Keratinocyte (primary cell): ENCODE results near the gene A2M. TPM values are rescaled to one million over a fixed set of nuclear protein-coding genes. Genes with fewer than 3 reads are reported as not detected.

Experiments used
- DNase-seq: peaks from one replicate; pipeline ENCODE4 v3.0.0-alpha.2; 2011; ENCODE audit warnings: low read depth, missing footprints, low spot score
- FAIRE-seq: peaks from 2 replicates; lab custom pipeline; 2011; peaks lifted over from hg19 to GRCh38; lab: Jason Lieb, UNC
- H2AFZ ChIP-seq: 2 replicates; pipeline ENCODE4 v1.6.0; 2012; ENCODE audit warnings: low read length, control low read depth, inconsistent platforms; ENCODE audit not compliant: control insufficient read depth
- H3K27ac ChIP-seq: 2 replicates; pipeline ENCODE4 v1.5.1; 2011; ENCODE audit warnings: low read length; ENCODE audit not compliant: control insufficient read depth, insufficient read depth
- H3K27me3 ChIP-seq: 3 replicates; pipeline ENCODE4 v1.6.0; 2011; ENCODE audit warnings: low read length; ENCODE audit not compliant: control insufficient read depth, insufficient read depth; ENCODE audit errors: extremely low read depth
- H3K36me3 ChIP-seq, 2 experiments: 2 replicates in 1 of 2; 3 replicates in 1 of 2; pipeline ENCODE4 v1.5.1; 2011; ENCODE audit warnings: low read length in 2 of 2, mild to moderate bottlenecking in 1 of 2; ENCODE audit not compliant: control insufficient read depth in 2 of 2, insufficient read depth in 2 of 2; ENCODE audit errors: extremely low read depth in 1 of 2
- H3K4me1 ChIP-seq: 3 replicates; pipeline ENCODE4 v1.5.1; 2011; ENCODE audit warnings: low read length; ENCODE audit not compliant: control insufficient read depth, insufficient read depth; ENCODE audit errors: extremely low read depth
- H3K4me2 ChIP-seq: 3 replicates; pipeline ENCODE4 v1.6.0; 2011; ENCODE audit warnings: low read depth, low read length; ENCODE audit not compliant: control insufficient read depth, insufficient read depth; ENCODE audit errors: extremely low read depth
- H3K4me3 ChIP-seq, 3 experiments: fragments of 200-600 bp in 1 of 3; sonication (generic) in 1 of 3; 2 replicates in 2 of 3; 3 replicates in 1 of 3; pipeline ENCODE4 v1.5.1; 2011 to 2016; ENCODE audit warnings: low read length in 3 of 3, mild to moderate bottlenecking in 3 of 3, control low read depth in 2 of 3, inconsistent platforms in 1 of 3, low read depth in 1 of 3, mixed read lengths in 1 of 3, mixed run types in 1 of 3, moderate library complexity in 1 of 3; ENCODE audit not compliant: control insufficient read depth in 2 of 3, insufficient read depth in 2 of 3; ENCODE audit errors: extremely low read depth in 1 of 3
- H3K79me2 ChIP-seq: 2 replicates; pipeline ENCODE4 v1.6.0; 2012; ENCODE audit warnings: low read length; ENCODE audit not compliant: control insufficient read depth, insufficient read depth
- H3K9ac ChIP-seq: 3 replicates; pipeline ENCODE4 v1.6.0; 2011; ENCODE audit warnings: low read length; ENCODE audit not compliant: control insufficient read depth, insufficient read depth; ENCODE audit errors: extremely low read depth
- H3K9me1 ChIP-seq: 3 replicates; pipeline ENCODE4 v1.6.0; 2011; ENCODE audit warnings: low read length; ENCODE audit not compliant: control insufficient read depth, insufficient read depth; ENCODE audit errors: extremely low read depth
- H3K9me3 ChIP-seq: 2 replicates; pipeline ENCODE4 v1.5.1; 2012; ENCODE audit warnings: low read depth, low read length; ENCODE audit not compliant: control insufficient read depth
- H4K20me1 ChIP-seq: 3 replicates; pipeline ENCODE4 v1.6.0; 2011; ENCODE audit warnings: low read length; ENCODE audit not compliant: control insufficient read depth, insufficient read depth; ENCODE audit errors: extremely low read depth
- EZH2 ChIP-seq: IDR thresholded peaks from one replicate; pipeline ENCODE4 v1.6.1; 2012; ENCODE audit warnings: inconsistent platforms, mild to moderate bottlenecking, low read length, moderate library complexity
- dilution Hi-C: fragments of 300-500 bp; cut with MboI; formaldehyde crosslinking; loops from one replicate; pipeline ENCODE4 v1.7.0; 2020; ENCODE audit warnings: low sequenced_read_pairs; ENCODE audit not compliant: extremely low pct_ligation_motif_present
- polyA plus RNA-seq, 5 experiments: library from polyadenylated mRNA; depleted of rRNA in 3 of 5; stranded (reverse) in 3 of 5; stranded (forward) in 1 of 5; unstranded in 1 of 5; fragments of >200 nt; gene quantifications; 1 replicate in 1 of 5; 2 replicates in 3 of 5; 3 replicates in 1 of 5; pipeline versions ENCODE4 v1.2.1 to v1.2.3, GENCODE V29; 2011 to 2012; ENCODE audit warnings: missing spikeins in 2 of 5, low read depth in 1 of 5, low replicate concordance in 1 of 5
- TF ChIP-seq, protein P1 (sequence below), 3 experiments: IDR thresholded peaks in 1 of 3; conservative IDR thresholded peaks in 1 of 3; optimal IDR thresholded peaks in 1 of 3; 2 replicates in 2 of 3; 3 replicates in 1 of 3; pipeline versions ENCODE3 to v1.5.1; 2011; ENCODE audit warnings: low read length in 3 of 3, mild to moderate bottlenecking in 3 of 3, moderate library complexity in 2 of 3, control low read depth in 1 of 3, inconsistent platforms in 1 of 3; ENCODE audit not compliant: insufficient read depth in 2 of 3; ENCODE audit errors: extremely low read depth in 1 of 3

A2M gene
- polyA plus RNA-seq, 1 donor (not counting 4 experiments of a cell fraction or from before 2014, with no cell fraction given), result 0.49 TPM

DNA sequence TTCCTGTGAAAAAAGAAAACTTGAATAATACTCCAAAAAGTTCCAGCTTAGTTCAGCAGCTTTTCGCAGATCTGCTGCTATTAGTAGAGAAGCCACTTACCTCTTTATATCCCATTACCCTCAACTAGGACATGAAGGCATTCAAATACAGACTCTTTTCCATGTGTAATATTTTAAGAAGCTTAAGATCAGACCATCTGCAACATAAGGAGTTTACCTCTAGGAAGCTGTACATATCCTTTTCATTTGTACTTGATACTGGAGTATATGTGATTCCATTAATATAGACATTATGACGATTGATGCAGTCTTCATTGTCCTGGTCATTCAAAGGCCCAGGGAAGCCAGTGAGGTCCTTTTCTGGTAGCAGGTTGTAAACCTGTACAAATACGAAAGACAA lies 20.4 kb downstream of the A2M start:
- H2AFZ ChIP-seq, result no peak overlapping the region
- H3K9me1 ChIP-seq, result no peaks in the 10 kb centered on the region
- no peaks in the 10 kb centered on the region for H3K4me1 ChIP-seq
- H3K79me2 ChIP-seq, result no peaks in the 10 kb centered on the region
- DNase-seq (no peak), FAIRE-seq (no peak)
- dilution Hi-C loops, result no loop called here
- H3K36me3 ChIP-seq, result no peaks in the 10 kb centered on the region
- no peaks in the 10 kb centered on the region for H3K27me3 ChIP-seq
- H3K9ac ChIP-seq, result no peak overlapping the region
- no peaks in the 10 kb centered on the region for H4K20me1 ChIP-seq
- TF ChIP-seq EZH2, result no peak
- no peak overlapping the region for H3K4me2 ChIP-seq
- no peak overlapping the region for H3K27ac ChIP-seq
- H3K9me3 ChIP-seq, result no peaks in the 10 kb centered on the region
- no peak overlapping the region for H3K4me3 ChIP-seq

DNA sequence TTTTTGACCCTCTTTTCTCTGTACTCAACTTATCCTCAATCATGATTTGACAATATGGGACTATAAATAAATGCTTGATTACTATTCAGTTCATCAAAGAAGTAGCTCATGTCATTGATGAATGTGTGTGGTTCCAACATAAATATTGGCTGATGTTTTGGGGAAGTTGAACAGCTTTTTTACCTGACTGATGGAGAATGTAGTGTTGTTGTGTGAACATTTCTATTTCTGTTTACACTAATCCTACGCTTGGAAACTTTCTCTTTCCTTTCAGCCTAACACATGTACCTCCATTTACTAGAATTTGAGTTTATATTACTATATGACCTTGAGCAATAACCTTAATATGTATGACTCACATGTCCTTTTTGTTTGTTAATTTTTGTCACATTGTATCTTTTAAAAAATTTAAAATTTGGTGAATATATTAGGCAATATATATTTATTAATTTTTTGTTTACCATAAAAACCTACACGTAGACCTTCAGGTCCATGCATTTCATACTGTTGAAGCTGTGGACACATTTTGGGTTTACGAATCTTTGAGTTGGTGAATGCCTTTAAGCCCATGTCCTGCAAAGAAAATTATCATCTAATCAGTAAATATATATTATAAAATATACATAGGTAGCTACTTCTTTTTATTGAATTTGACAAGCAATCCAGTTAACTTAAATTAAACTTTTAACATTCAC lies 21.1 kb downstream of the A2M start:
- H3K4me3 ChIP-seq, result no peak overlapping the region
- dilution Hi-C loops, result no loop called here
- no peak overlapping the region for H3K27ac ChIP-seq
- TF ChIP-seq, protein P1, sequence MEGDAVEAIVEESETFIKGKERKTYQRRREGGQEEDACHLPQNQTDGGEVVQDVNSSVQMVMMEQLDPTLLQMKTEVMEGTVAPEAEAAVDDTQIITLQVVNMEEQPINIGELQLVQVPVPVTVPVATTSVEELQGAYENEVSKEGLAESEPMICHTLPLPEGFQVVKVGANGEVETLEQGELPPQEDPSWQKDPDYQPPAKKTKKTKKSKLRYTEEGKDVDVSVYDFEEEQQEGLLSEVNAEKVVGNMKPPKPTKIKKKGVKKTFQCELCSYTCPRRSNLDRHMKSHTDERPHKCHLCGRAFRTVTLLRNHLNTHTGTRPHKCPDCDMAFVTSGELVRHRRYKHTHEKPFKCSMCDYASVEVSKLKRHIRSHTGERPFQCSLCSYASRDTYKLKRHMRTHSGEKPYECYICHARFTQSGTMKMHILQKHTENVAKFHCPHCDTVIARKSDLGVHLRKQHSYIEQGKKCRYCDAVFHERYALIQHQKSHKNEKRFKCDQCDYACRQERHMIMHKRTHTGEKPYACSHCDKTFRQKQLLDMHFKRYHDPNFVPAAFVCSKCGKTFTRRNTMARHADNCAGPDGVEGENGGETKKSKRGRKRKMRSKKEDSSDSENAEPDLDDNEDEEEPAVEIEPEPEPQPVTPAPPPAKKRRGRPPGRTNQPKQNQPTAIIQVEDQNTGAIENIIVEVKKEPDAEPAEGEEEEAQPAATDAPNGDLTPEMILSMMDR (optimal IDR thresholded peaks at IDR 0.05 in 1 of 3, IDR thresholded peaks at IDR 0.05 in 1 of 3, conservative IDR thresholded peaks at IDR 0.05 in 1 of 3; ENCODE audit: extremely low read depth in 1 of 3, insufficient read depth in 2 of 3, low read length in 3 of 3), result no peak
- no peak for TF ChIP-seq EZH2
- no peaks in the 10 kb centered on the region for H3K36me3 ChIP-seq
- H4K20me1 ChIP-seq, result no peaks in the 10 kb centered on the region
- no peak for DNase-seq
- no peak overlapping the region for H3K9ac ChIP-seq
- H3K27me3 ChIP-seq, result no peaks in the 10 kb centered on the region
- H3K9me1 ChIP-seq, result no peaks in the 10 kb centered on the region
- no peak for FAIRE-seq
- no peak overlapping the region for H3K4me2 ChIP-seq
- no peaks in the 10 kb centered on the region for H3K9me3 ChIP-seq
- no peaks in the 10 kb centered on the region for H3K79me2 ChIP-seq
- no peak overlapping the region for H2AFZ ChIP-seq
- H3K4me1 ChIP-seq, result no peaks in the 10 kb centered on the region
